Eye (tissue), 1 donor: ENCODE data around the gene FGD3.
A peak's percentile ranks its signal among the peaks of the same experiment; 100 is the strongest.
"Not testable (repeated sequence)": the region's sequence is repeated elsewhere in the genome, so short reads cannot be mapped to it uniquely, and the experiment has no call there.

Source experiments
- DNase-seq: peaks from one replicate; pipeline ENCODE4 v3.0.0-alpha.2; 2015

FGD3 gene

GRCh38 chr9:92947268-92948037, at the start of gene FGD3:
Gene FGD3 (plus strand): TSS chr9:92947523. CDS start chr9:92976257, 28,734 bp downstream.
- peak; percentile 78 for DNase-seq

GRCh38 chr9:92905137-92905536, 42.2 kb upstream of the FGD3 start:
- DNase-seq: not testable (repeated sequence)

- peak; percentile 25 for DNase-seq
Observed at GRCh38 chr9:92911511-92912475, 35.5 kb upstream of the FGD3 start.

- no peak for DNase-seq
Observed at GRCh38 chr9:92917176-92917800, 30.0 kb upstream of the FGD3 start.

GRCh38 chr9:92920437-92920836, 26.9 kb upstream of the FGD3 start:
- DNase-seq: no peak

- DNase-seq: no peak
Observed at GRCh38 chr9:92931606-92932005, 15.7 kb upstream of the FGD3 start.

GRCh38 chr9:92934321-92934720, 13.0 kb upstream of the FGD3 start:
- DNase-seq: no peak

GRCh38 chr9:92938025-92938424, 9.3 kb upstream of the FGD3 start:
- DNase-seq: no peak

- DNase-seq: no peak
Observed at GRCh38 chr9:92941861-92942260, 5.5 kb upstream of the FGD3 start.

GRCh38 chr9:92942688-92943616, 4.4 kb upstream of the FGD3 start:
- no peak for DNase-seq

- no peak for DNase-seq
Observed at GRCh38 chr9:92944921-92945320, 2.4 kb upstream of the FGD3 start.

GRCh38 chr9:92945796-92946195, 1.5 kb upstream of the FGD3 start:
- DNase-seq: no peak

GRCh38 chr9:92948038-92948534, 763 bp downstream of the FGD3 start:
- DNase-seq: peak; percentile 33

- no peak for DNase-seq
Observed at GRCh38 chr9:92948632-92949031, 1.3 kb downstream of the FGD3 start.

GRCh38 chr9:92949266-92949982, 2.1 kb downstream of the FGD3 start:
- no peak for DNase-seq

- DNase-seq: no peak
Observed at GRCh38 chr9:92950359-92950955, 3.1 kb downstream of the FGD3 start.

GRCh38 chr9:92952906-92953610, 5.7 kb downstream of the FGD3 start:
- no peak for DNase-seq

- DNase-seq: no peak
Observed at GRCh38 chr9:92954049-92954861, 6.9 kb downstream of the FGD3 start.

- no peak for DNase-seq
Observed at GRCh38 chr9:92954886-92955285, 7.6 kb downstream of the FGD3 start.
